HCT116 (cell line): ENCODE results near the gene TRIM9.

Experiments
- CTCF ChIP-seq, 3 experiments: fragments of 200-600 bp in 1 of 3; sonication (generic) in 1 of 3; IDR thresholded peaks in 2 of 3; conservative IDR thresholded peaks in 1 of 3; 2 replicates each; pipeline ENCODE4 v1.5.1; 2012 to 2017; ENCODE audit warnings: low read depth in 2 of 3, low read length in 2 of 3, antibody characterized with exemption in 1 of 3, borderline replicate concordance in 1 of 3, control low read depth in 1 of 3, mild to moderate bottlenecking in 1 of 3, mixed read lengths in 1 of 3, mixed run types in 1 of 3, moderate library complexity in 1 of 3; ENCODE audit not compliant: insufficient read depth in 1 of 3
- EZH2 ChIP-seq: fragments of 200-600 bp; sonication (generic); IDR thresholded peaks from 2 replicates; pipeline ENCODE4 v1.6.1; 2017; ENCODE audit warnings: antibody characterized with exemption, mixed run types
- EZH2phosphoT487 ChIP-seq: fragments of 200-600 bp; IDR thresholded peaks from 2 replicates; pipeline ENCODE4 v1.6.1; 2018; ENCODE audit warnings: antibody characterized with exemption, borderline replicate concordance
- FOSL1 ChIP-seq: IDR thresholded peaks from 2 replicates; pipeline ENCODE4 v1.6.1; 2012; ENCODE audit warnings: low read depth
- POLR2AphosphoS5 ChIP-seq: IDR thresholded peaks from 2 replicates; pipeline ENCODE4 v1.6.1; 2011; ENCODE audit warnings: mild to moderate bottlenecking, low read depth, low read length, moderate library complexity
- RAD21 ChIP-seq: IDR thresholded peaks from 2 replicates; pipeline ENCODE4 v1.6.1; 2012; ENCODE audit warnings: low read depth, mild to moderate bottlenecking

- TF ChIP-seq CTCF (IDR thresholded peaks at IDR 0.05 in 2 of 3, conservative IDR thresholded peaks at IDR 0.05 in 1 of 3; ENCODE audit: borderline replicate concordance in 1 of 3, insufficient read depth in 1 of 3, low read depth in 2 of 3, low read length in 2 of 3), result no peak
- no peak for TF ChIP-seq POLR2AphosphoS5
- no peak for TF ChIP-seq EZH2phosphoT487
- TF ChIP-seq RAD21, result no peak
- no peak for TF ChIP-seq EZH2
- no peak for TF ChIP-seq FOSL1
These were observed 55.7 kb downstream of the TRIM9 start for GRCh38 chr14:51039252-51039651.
